Endothelial cell (in vitro differentiated cells): ENCODE data around the gene PRAMEF4. TPM values are rescaled to one million over a fixed set of nuclear protein-coding genes. Genes with fewer than 3 reads are reported as not detected.
"Not testable (repeated sequence)": the region's sequence is repeated elsewhere in the genome, so short reads cannot be mapped to it uniquely, and the experiment has no call there.

Source experiments
- DNase-seq: peaks from one replicate; pipeline ENCODE4 v3.0.0; 2021; ENCODE audit warnings: low spot score
- H3K27ac Mint-ChIP-seq: one replicate; pipeline ENCODE4 v1.8.0; 2021; ENCODE audit warnings: mixed read lengths, inconsistent platforms; ENCODE audit not compliant: unreplicated experiment
- H3K27me3 Mint-ChIP-seq: one replicate; pipeline ENCODE4 v1.8.0; 2021; ENCODE audit warnings: mild to moderate bottlenecking, moderate library complexity, mixed read lengths, inconsistent platforms; ENCODE audit not compliant: unreplicated experiment
- H3K36me3 Mint-ChIP-seq: one replicate; pipeline ENCODE4 v1.8.0; 2021; ENCODE audit warnings: mild to moderate bottlenecking, low read depth, mixed read lengths, inconsistent platforms; ENCODE audit not compliant: unreplicated experiment
- H3K4me1 Mint-ChIP-seq: one replicate; pipeline ENCODE4 v1.8.0; 2021; ENCODE audit warnings: mild to moderate bottlenecking, mixed read lengths, inconsistent platforms; ENCODE audit not compliant: unreplicated experiment
- H3K4me3 Mint-ChIP-seq: one replicate; pipeline ENCODE4 v1.8.0; 2021; ENCODE audit warnings: mild to moderate bottlenecking, mixed read lengths, inconsistent platforms; ENCODE audit not compliant: unreplicated experiment
- H3K9me3 Mint-ChIP-seq: one replicate; pipeline ENCODE4 v1.8.0; 2021; ENCODE audit warnings: mixed read lengths, inconsistent platforms; ENCODE audit not compliant: unreplicated experiment
- long read RNA-seq: library from polyadenylated mRNA; unstranded; transcript quantifications from one replicate; pipeline ENCODE4 v2.0.0, GENCODE V29; 2020; ENCODE audit not compliant: unreplicated experiment
- total RNA-seq: library from RNA; stranded (reverse); fragmentation: NEBNext Ultra II Directional; extraction: Animal tissue kit (Norgen Biotek cat#: 25700); gene quantifications from one replicate; pipeline ENCODE4 v1.2.1, GENCODE V29; 2021; ENCODE audit not compliant: unreplicated experiment

The PRAMEF4 gene
- not detected for total RNA-seq
- long read RNA-seq: 0 reads

- not testable (repeated sequence) for H3K27ac Mint-ChIP-seq, H3K27me3 Mint-ChIP-seq, H3K36me3 Mint-ChIP-seq
Observed at GRCh38 chr1:12886101-12886500, at the start of gene PRAMEF4. Gene PRAMEF4, minus strand, starts transcription at chr1:12886201. Its CDS starts 2,807 bp downstream, at chr1:12883394.

GRCh38 chr1:12924368-12924767, 38.4 kb upstream of the PRAMEF4 start:
- not testable (repeated sequence) for H3K36me3 Mint-ChIP-seq, H3K4me1 Mint-ChIP-seq, H3K27ac Mint-ChIP-seq, H3K27me3 Mint-ChIP-seq, DNase-seq, H3K4me3 Mint-ChIP-seq, H3K9me3 Mint-ChIP-seq

More at GRCh38 chr1:12886101-12886500, at the start of gene PRAMEF4:
- H3K4me3 Mint-ChIP-seq, H3K4me1 Mint-ChIP-seq, DNase-seq, H3K9me3 Mint-ChIP-seq: not testable (repeated sequence)

- H3K36me3 Mint-ChIP-seq, H3K9me3 Mint-ChIP-seq, H3K27me3 Mint-ChIP-seq, H3K27ac Mint-ChIP-seq, DNase-seq, H3K4me1 Mint-ChIP-seq, H3K4me3 Mint-ChIP-seq: not testable (repeated sequence)
Observed at GRCh38 chr1:12921749-12922148, 35.7 kb upstream of the PRAMEF4 start.

- H3K27me3 Mint-ChIP-seq, H3K36me3 Mint-ChIP-seq, H3K4me3 Mint-ChIP-seq, H3K27ac Mint-ChIP-seq, H3K9me3 Mint-ChIP-seq, DNase-seq, H3K4me1 Mint-ChIP-seq: not testable (repeated sequence)
Observed at GRCh38 chr1:12916310-12916709, 30.3 kb upstream of the PRAMEF4 start, which contains the start of gene PRAMEF7. Gene PRAMEF7, plus strand, starts transcription at chr1:12916610. Its CDS starts 1,083 bp downstream, at chr1:12917693.

GRCh38 chr1:12903793-12904572, 18.0 kb upstream of the PRAMEF4 start:
- not testable (repeated sequence) for H3K4me1 Mint-ChIP-seq, H3K4me3 Mint-ChIP-seq, H3K36me3 Mint-ChIP-seq, H3K9me3 Mint-ChIP-seq, DNase-seq, H3K27me3 Mint-ChIP-seq, H3K27ac Mint-ChIP-seq

GRCh38 chr1:12899186-12899585, 13.2 kb upstream of the PRAMEF4 start:
- not testable (repeated sequence) for H3K9me3 Mint-ChIP-seq, H3K27ac Mint-ChIP-seq, H3K4me3 Mint-ChIP-seq, H3K36me3 Mint-ChIP-seq, DNase-seq, H3K27me3 Mint-ChIP-seq, H3K4me1 Mint-ChIP-seq

- not testable (repeated sequence) for H3K4me3 Mint-ChIP-seq, H3K27me3 Mint-ChIP-seq, H3K36me3 Mint-ChIP-seq, H3K27ac Mint-ChIP-seq, H3K9me3 Mint-ChIP-seq, H3K4me1 Mint-ChIP-seq, DNase-seq
Observed at GRCh38 chr1:12898170-12898569, 12.2 kb upstream of the PRAMEF4 start, which contains the start of gene PRAMEF10. Gene PRAMEF10, minus strand, starts transcription at chr1:12898270. Its CDS starts 2,423 bp downstream, at chr1:12895847.

GRCh38 chr1:12878453-12878852, 7.5 kb downstream of the PRAMEF4 start:
- H3K4me3 Mint-ChIP-seq, H3K36me3 Mint-ChIP-seq, H3K4me1 Mint-ChIP-seq, H3K27ac Mint-ChIP-seq, H3K27me3 Mint-ChIP-seq, H3K9me3 Mint-ChIP-seq, DNase-seq: not testable (repeated sequence)

GRCh38 chr1:12863131-12863880, 22.7 kb downstream of the PRAMEF4 start:
- peaks cover 11% of the 10 kb centered on the region for H3K9me3 Mint-ChIP-seq
- not testable (repeated sequence) for H3K4me1 Mint-ChIP-seq, H3K27ac Mint-ChIP-seq

GRCh38 chr1:12856786-12857185, 29.2 kb downstream of the PRAMEF4 start, which contains the start of gene PRAMEF2:
Gene PRAMEF2, plus strand, starts transcription at chr1:12857086. Its CDS starts 1,924 bp downstream, at chr1:12859010.
- not testable (repeated sequence) for H3K4me1 Mint-ChIP-seq, DNase-seq, H3K36me3 Mint-ChIP-seq, H3K27ac Mint-ChIP-seq, H3K4me3 Mint-ChIP-seq, H3K27me3 Mint-ChIP-seq
- peaks cover 22% of the 10 kb centered on the region for H3K9me3 Mint-ChIP-seq

More at GRCh38 chr1:12863131-12863880, 22.7 kb downstream of the PRAMEF4 start:
- H3K36me3 Mint-ChIP-seq, H3K27me3 Mint-ChIP-seq, DNase-seq, H3K4me3 Mint-ChIP-seq: not testable (repeated sequence)
